ENCODE measurements around the gene ID4.

The ID4 gene

GRCh38 chr6:19836799-19837510, at the start of gene ID4:
Gene ID4, plus strand, starts transcription at chr6:19837370. Its CDS starts 385 bp downstream, at chr6:19837755.
- TF ChIP-seq CTCF (IDR thresholded peaks at IDR 0.05; ENCODE audit: extremely low read depth, missing control alignments) = no peak
- DNase-seq (ENCODE audit: low spot score) = no peak

GRCh38 chr6:19788686-19789085, 48.5 kb upstream of the ID4 start:
- no peak for TF ChIP-seq CTCF (IDR thresholded peaks at IDR 0.05; ENCODE audit: extremely low read depth, missing control alignments)
- DNase-seq (ENCODE audit: low spot score) = no peak

GRCh38 chr6:19789100-19789803, 47.9 kb upstream of the ID4 start:
- TF ChIP-seq CTCF (IDR thresholded peaks at IDR 0.05; ENCODE audit: extremely low read depth, missing control alignments) = no peak
- no peak for DNase-seq (ENCODE audit: low spot score)

GRCh38 chr6:19791267-19791666, 45.9 kb upstream of the ID4 start:
- TF ChIP-seq CTCF (IDR thresholded peaks at IDR 0.05; ENCODE audit: extremely low read depth, missing control alignments) = no peak
- no peak for DNase-seq (ENCODE audit: low spot score)

- DNase-seq (ENCODE audit: low spot score) = no peak
- no peak for TF ChIP-seq CTCF (IDR thresholded peaks at IDR 0.05; ENCODE audit: extremely low read depth, missing control alignments)
Measured at GRCh38 chr6:19795211-19795610, 42.0 kb upstream of the ID4 start.

GRCh38 chr6:19796452-19796851, 40.7 kb upstream of the ID4 start:
- no peak for TF ChIP-seq CTCF (IDR thresholded peaks at IDR 0.05; ENCODE audit: extremely low read depth, missing control alignments)
- DNase-seq (ENCODE audit: low spot score) = no peak

GRCh38 chr6:19798362-19798761, 38.8 kb upstream of the ID4 start:
- no peak for TF ChIP-seq CTCF (IDR thresholded peaks at IDR 0.05; ENCODE audit: extremely low read depth, missing control alignments)
- DNase-seq (ENCODE audit: low spot score) = no peak

Data from GM20000 (cell line).